Keratinocyte (primary cell): ENCODE data around the gene RGS17. TPM values are rescaled to one million over a fixed set of nuclear protein-coding genes. Genes with fewer than 3 reads are reported as not detected.
A peak's percentile ranks its signal among the peaks of the same experiment; 100 is the strongest.
"Not testable (repeated sequence)": the region's sequence is repeated elsewhere in the genome, so short reads cannot be mapped to it uniquely, and the experiment has no call there.

Source experiments
- DNase-seq: peaks from one replicate; pipeline ENCODE4 v3.0.0-alpha.2; 2011; ENCODE audit warnings: low read depth, missing footprints, low spot score
- FAIRE-seq: peaks from 2 replicates; lab custom pipeline; 2011; peaks lifted over from hg19 to GRCh38; lab: Jason Lieb, UNC
- H2AFZ ChIP-seq: 2 replicates; pipeline ENCODE4 v1.6.0; 2012; ENCODE audit warnings: low read length, control low read depth, inconsistent platforms; ENCODE audit not compliant: control insufficient read depth
- H3K27ac ChIP-seq: 2 replicates; pipeline ENCODE4 v1.5.1; 2011; ENCODE audit warnings: low read length; ENCODE audit not compliant: control insufficient read depth, insufficient read depth
- H3K27me3 ChIP-seq: 3 replicates; pipeline ENCODE4 v1.6.0; 2011; ENCODE audit warnings: low read length; ENCODE audit not compliant: control insufficient read depth, insufficient read depth; ENCODE audit errors: extremely low read depth
- H3K36me3 ChIP-seq, 2 experiments: 2 replicates in 1 of 2; 3 replicates in 1 of 2; pipeline ENCODE4 v1.5.1; 2011; ENCODE audit warnings: low read length in 2 of 2, mild to moderate bottlenecking in 1 of 2; ENCODE audit not compliant: control insufficient read depth in 2 of 2, insufficient read depth in 2 of 2; ENCODE audit errors: extremely low read depth in 1 of 2
- H3K4me1 ChIP-seq: 3 replicates; pipeline ENCODE4 v1.5.1; 2011; ENCODE audit warnings: low read length; ENCODE audit not compliant: control insufficient read depth, insufficient read depth; ENCODE audit errors: extremely low read depth
- H3K4me2 ChIP-seq: 3 replicates; pipeline ENCODE4 v1.6.0; 2011; ENCODE audit warnings: low read depth, low read length; ENCODE audit not compliant: control insufficient read depth, insufficient read depth; ENCODE audit errors: extremely low read depth
- H3K4me3 ChIP-seq, 3 experiments: fragments of 200-600 bp in 1 of 3; sonication (generic) in 1 of 3; 2 replicates in 2 of 3; 3 replicates in 1 of 3; pipeline ENCODE4 v1.5.1; 2011 to 2016; ENCODE audit warnings: low read length in 3 of 3, mild to moderate bottlenecking in 3 of 3, control low read depth in 2 of 3, inconsistent platforms in 1 of 3, low read depth in 1 of 3, mixed read lengths in 1 of 3, mixed run types in 1 of 3, moderate library complexity in 1 of 3; ENCODE audit not compliant: control insufficient read depth in 2 of 3, insufficient read depth in 2 of 3; ENCODE audit errors: extremely low read depth in 1 of 3
- H3K79me2 ChIP-seq: 2 replicates; pipeline ENCODE4 v1.6.0; 2012; ENCODE audit warnings: low read length; ENCODE audit not compliant: control insufficient read depth, insufficient read depth
- H3K9ac ChIP-seq: 3 replicates; pipeline ENCODE4 v1.6.0; 2011; ENCODE audit warnings: low read length; ENCODE audit not compliant: control insufficient read depth, insufficient read depth; ENCODE audit errors: extremely low read depth
- H3K9me1 ChIP-seq: 3 replicates; pipeline ENCODE4 v1.6.0; 2011; ENCODE audit warnings: low read length; ENCODE audit not compliant: control insufficient read depth, insufficient read depth; ENCODE audit errors: extremely low read depth
- H3K9me3 ChIP-seq: 2 replicates; pipeline ENCODE4 v1.5.1; 2012; ENCODE audit warnings: low read depth, low read length; ENCODE audit not compliant: control insufficient read depth
- H4K20me1 ChIP-seq: 3 replicates; pipeline ENCODE4 v1.6.0; 2011; ENCODE audit warnings: low read length; ENCODE audit not compliant: control insufficient read depth, insufficient read depth; ENCODE audit errors: extremely low read depth
- CTCF ChIP-seq, 3 experiments: IDR thresholded peaks in 1 of 3; conservative IDR thresholded peaks in 1 of 3; optimal IDR thresholded peaks in 1 of 3; 2 replicates in 2 of 3; 3 replicates in 1 of 3; pipeline versions ENCODE3 to v1.5.1; 2011; ENCODE audit warnings: low read length in 3 of 3, mild to moderate bottlenecking in 3 of 3, moderate library complexity in 2 of 3, control low read depth in 1 of 3, inconsistent platforms in 1 of 3; ENCODE audit not compliant: insufficient read depth in 2 of 3; ENCODE audit errors: extremely low read depth in 1 of 3
- EZH2 ChIP-seq: IDR thresholded peaks from one replicate; pipeline ENCODE4 v1.6.1; 2012; ENCODE audit warnings: inconsistent platforms, mild to moderate bottlenecking, low read length, moderate library complexity
- dilution Hi-C: fragments of 300-500 bp; cut with MboI; formaldehyde crosslinking; loops from one replicate; pipeline ENCODE4 v1.7.0; 2020; ENCODE audit warnings: low sequenced_read_pairs; ENCODE audit not compliant: extremely low pct_ligation_motif_present
- polyA plus RNA-seq, 5 experiments: library from polyadenylated mRNA; depleted of rRNA in 3 of 5; stranded (reverse) in 3 of 5; stranded (forward) in 1 of 5; unstranded in 1 of 5; fragments of >200 nt; gene quantifications; 1 replicate in 1 of 5; 2 replicates in 3 of 5; 3 replicates in 1 of 5; pipeline versions ENCODE4 v1.2.1 to v1.2.3, GENCODE V29; 2011 to 2012; ENCODE audit warnings: missing spikeins in 2 of 5, low read depth in 1 of 5, low replicate concordance in 1 of 5

The RGS17 gene
- polyA plus RNA-seq, 1 donor (not counting 4 experiments of a cell fraction or from before 2014, with no cell fraction given): 0.22 TPM

- peak; percentile 56 for FAIRE-seq
- Histone ChIP-seq H3K27ac (peak overlapping the region; percentile 55), H3K36me3 (no peaks in the 10 kb centered on the region), H3K4me3 (no peak overlapping the region), H3K9me3 (no peaks in the 10 kb centered on the region), H3K27me3 (no peaks in the 10 kb centered on the region), H3K9ac (no peak overlapping the region), H3K9me1 (no peaks in the 10 kb centered on the region), H3K4me2 (peak overlapping the region; percentile 6), H2AFZ (no peak overlapping the region), H3K79me2 (no peaks in the 10 kb centered on the region), H4K20me1 (no peaks in the 10 kb centered on the region), H3K4me1 (peaks cover 14% of the 10 kb centered on the region)
- TF ChIP-seq CTCF (optimal IDR thresholded peaks at IDR 0.05 in 1 of 3, IDR thresholded peaks at IDR 0.05 in 1 of 3, conservative IDR thresholded peaks at IDR 0.05 in 1 of 3; ENCODE audit: extremely low read depth in 1 of 3, insufficient read depth in 2 of 3, low read length in 3 of 3): no peak
- TF ChIP-seq EZH2: no peak
- peak; percentile 44 for DNase-seq
- dilution Hi-C loops: no loop called here
These were observed 12.8 kb downstream of the RGS17 start for GRCh38 chr6:153117986-153118879.

- H3K27ac ChIP-seq, H3K4me3 ChIP-seq, FAIRE-seq, H3K27me3 ChIP-seq, H3K79me2 ChIP-seq, H3K9ac ChIP-seq, DNase-seq, H4K20me1 ChIP-seq, H3K9me3 ChIP-seq, H2AFZ ChIP-seq, H3K9me1 ChIP-seq, dilution Hi-C loops, H3K36me3 ChIP-seq, H3K4me1 ChIP-seq, H3K4me2 ChIP-seq: not testable (repeated sequence)
These were observed 20.0 kb downstream of the RGS17 start for GRCh38 chr6:153111082-153111481.

DNA sequence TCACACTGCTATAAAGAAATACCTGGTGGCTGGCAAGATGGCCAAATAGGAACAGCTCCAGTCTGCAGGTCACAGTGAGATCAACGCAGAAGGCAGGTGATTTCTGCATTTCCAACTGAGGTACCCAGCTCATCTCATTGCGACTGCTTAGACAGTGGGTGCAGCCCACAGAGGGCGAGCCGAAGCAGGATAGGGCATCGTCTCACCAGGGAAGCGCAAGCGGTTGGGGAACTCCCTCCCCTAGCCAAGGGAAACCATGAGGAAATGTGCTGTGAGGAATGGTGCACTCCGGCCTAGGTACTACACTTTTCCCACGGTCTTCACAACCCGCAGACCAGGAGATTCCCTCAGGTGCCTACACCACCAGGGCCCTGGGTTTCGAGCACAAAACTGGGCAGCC, 20.5 kb downstream of the RGS17 start:
- H3K27ac ChIP-seq, DNase-seq, H3K27me3 ChIP-seq, H3K9me3 ChIP-seq, H3K4me2 ChIP-seq, H3K9ac ChIP-seq, H3K4me3 ChIP-seq, H3K9me1 ChIP-seq, H3K36me3 ChIP-seq, H3K4me1 ChIP-seq, H3K79me2 ChIP-seq, FAIRE-seq, H4K20me1 ChIP-seq, H2AFZ ChIP-seq, dilution Hi-C loops: not testable (repeated sequence)
